Keratinocyte (primary cell): ENCODE data around the gene GABRB1. TPM values are rescaled to one million over a fixed set of nuclear protein-coding genes. Genes with fewer than 3 reads are reported as not detected.

Source experiments
- DNase-seq: peaks from one replicate; pipeline ENCODE4 v3.0.0-alpha.2; 2011; ENCODE audit warnings: low read depth, missing footprints, low spot score
- FAIRE-seq: peaks from 2 replicates; lab custom pipeline; 2011; peaks lifted over from hg19 to GRCh38; lab: Jason Lieb, UNC
- H2AFZ ChIP-seq: 2 replicates; pipeline ENCODE4 v1.6.0; 2012; ENCODE audit warnings: low read length, control low read depth, inconsistent platforms; ENCODE audit not compliant: control insufficient read depth
- H3K27ac ChIP-seq: 2 replicates; pipeline ENCODE4 v1.5.1; 2011; ENCODE audit warnings: low read length; ENCODE audit not compliant: control insufficient read depth, insufficient read depth
- H3K27me3 ChIP-seq: 3 replicates; pipeline ENCODE4 v1.6.0; 2011; ENCODE audit warnings: low read length; ENCODE audit not compliant: control insufficient read depth, insufficient read depth; ENCODE audit errors: extremely low read depth
- H3K36me3 ChIP-seq, 2 experiments: 2 replicates in 1 of 2; 3 replicates in 1 of 2; pipeline ENCODE4 v1.5.1; 2011; ENCODE audit warnings: low read length in 2 of 2, mild to moderate bottlenecking in 1 of 2; ENCODE audit not compliant: control insufficient read depth in 2 of 2, insufficient read depth in 2 of 2; ENCODE audit errors: extremely low read depth in 1 of 2
- H3K4me1 ChIP-seq: 3 replicates; pipeline ENCODE4 v1.5.1; 2011; ENCODE audit warnings: low read length; ENCODE audit not compliant: control insufficient read depth, insufficient read depth; ENCODE audit errors: extremely low read depth
- H3K4me2 ChIP-seq: 3 replicates; pipeline ENCODE4 v1.6.0; 2011; ENCODE audit warnings: low read depth, low read length; ENCODE audit not compliant: control insufficient read depth, insufficient read depth; ENCODE audit errors: extremely low read depth
- H3K4me3 ChIP-seq, 3 experiments: fragments of 200-600 bp in 1 of 3; sonication (generic) in 1 of 3; 2 replicates in 2 of 3; 3 replicates in 1 of 3; pipeline ENCODE4 v1.5.1; 2011 to 2016; ENCODE audit warnings: low read length in 3 of 3, mild to moderate bottlenecking in 3 of 3, control low read depth in 2 of 3, inconsistent platforms in 1 of 3, low read depth in 1 of 3, mixed read lengths in 1 of 3, mixed run types in 1 of 3, moderate library complexity in 1 of 3; ENCODE audit not compliant: control insufficient read depth in 2 of 3, insufficient read depth in 2 of 3; ENCODE audit errors: extremely low read depth in 1 of 3
- H3K79me2 ChIP-seq: 2 replicates; pipeline ENCODE4 v1.6.0; 2012; ENCODE audit warnings: low read length; ENCODE audit not compliant: control insufficient read depth, insufficient read depth
- H3K9ac ChIP-seq: 3 replicates; pipeline ENCODE4 v1.6.0; 2011; ENCODE audit warnings: low read length; ENCODE audit not compliant: control insufficient read depth, insufficient read depth; ENCODE audit errors: extremely low read depth
- H3K9me1 ChIP-seq: 3 replicates; pipeline ENCODE4 v1.6.0; 2011; ENCODE audit warnings: low read length; ENCODE audit not compliant: control insufficient read depth, insufficient read depth; ENCODE audit errors: extremely low read depth
- H3K9me3 ChIP-seq: 2 replicates; pipeline ENCODE4 v1.5.1; 2012; ENCODE audit warnings: low read depth, low read length; ENCODE audit not compliant: control insufficient read depth
- H4K20me1 ChIP-seq: 3 replicates; pipeline ENCODE4 v1.6.0; 2011; ENCODE audit warnings: low read length; ENCODE audit not compliant: control insufficient read depth, insufficient read depth; ENCODE audit errors: extremely low read depth
- CTCF ChIP-seq, 3 experiments: IDR thresholded peaks in 1 of 3; conservative IDR thresholded peaks in 1 of 3; optimal IDR thresholded peaks in 1 of 3; 2 replicates in 2 of 3; 3 replicates in 1 of 3; pipeline versions ENCODE3 to v1.5.1; 2011; ENCODE audit warnings: low read length in 3 of 3, mild to moderate bottlenecking in 3 of 3, moderate library complexity in 2 of 3, control low read depth in 1 of 3, inconsistent platforms in 1 of 3; ENCODE audit not compliant: insufficient read depth in 2 of 3; ENCODE audit errors: extremely low read depth in 1 of 3
- EZH2 ChIP-seq: IDR thresholded peaks from one replicate; pipeline ENCODE4 v1.6.1; 2012; ENCODE audit warnings: inconsistent platforms, mild to moderate bottlenecking, low read length, moderate library complexity
- dilution Hi-C: fragments of 300-500 bp; cut with MboI; formaldehyde crosslinking; loops from one replicate; pipeline ENCODE4 v1.7.0; 2020; ENCODE audit warnings: low sequenced_read_pairs; ENCODE audit not compliant: extremely low pct_ligation_motif_present
- polyA plus RNA-seq, 5 experiments: library from polyadenylated mRNA; depleted of rRNA in 3 of 5; stranded (reverse) in 3 of 5; stranded (forward) in 1 of 5; unstranded in 1 of 5; fragments of >200 nt; gene quantifications; 1 replicate in 1 of 5; 2 replicates in 3 of 5; 3 replicates in 1 of 5; pipeline versions ENCODE4 v1.2.1 to v1.2.3, GENCODE V29; 2011 to 2012; ENCODE audit warnings: missing spikeins in 2 of 5, low read depth in 1 of 5, low replicate concordance in 1 of 5

GABRB1 gene
- polyA plus RNA-seq, 1 donor (not counting 4 experiments of a cell fraction or from before 2014, with no cell fraction given): not detected

GRCh38 chr4:47312170-47312569 lies 280.8 kb downstream of the GABRB1 start:
- H3K27me3 ChIP-seq: no peaks in the 10 kb centered on the region
- no peak overlapping the region for H2AFZ ChIP-seq
- no peak overlapping the region for H3K27ac ChIP-seq
- no peaks in the 10 kb centered on the region for H3K36me3 ChIP-seq
- H3K9ac ChIP-seq: no peak overlapping the region
- dilution Hi-C loops: no loop called here
- H3K9me1 ChIP-seq: no peaks in the 10 kb centered on the region
- TF ChIP-seq EZH2 (no peak), CTCF (optimal IDR thresholded peaks at IDR 0.05 in 1 of 3, IDR thresholded peaks at IDR 0.05 in 1 of 3, conservative IDR thresholded peaks at IDR 0.05 in 1 of 3; ENCODE audit: extremely low read depth in 1 of 3, insufficient read depth in 2 of 3, low read length in 3 of 3) (no peak)
- H3K79me2 ChIP-seq: no peaks in the 10 kb centered on the region
- H3K4me3 ChIP-seq: no peak overlapping the region
- H3K4me2 ChIP-seq: no peak overlapping the region
- no peaks in the 10 kb centered on the region for H3K4me1 ChIP-seq
- H4K20me1 ChIP-seq: no peaks in the 10 kb centered on the region
- no peaks in the 10 kb centered on the region for H3K9me3 ChIP-seq
- FAIRE-seq (no peak), DNase-seq (no peak)

- no peaks in the 10 kb centered on the region for H3K4me1 ChIP-seq
- H3K27ac ChIP-seq: no peak overlapping the region
- H3K79me2 ChIP-seq: no peaks in the 10 kb centered on the region
- H2AFZ ChIP-seq: no peak overlapping the region
- H3K27me3 ChIP-seq: no peaks in the 10 kb centered on the region
- no peak overlapping the region for H3K9ac ChIP-seq
- no peak overlapping the region for H3K4me3 ChIP-seq
- H3K9me3 ChIP-seq: no peaks in the 10 kb centered on the region
- dilution Hi-C loops: no loop called here
- no peak overlapping the region for H3K4me2 ChIP-seq
- H3K36me3 ChIP-seq: no peaks in the 10 kb centered on the region
- no peaks in the 10 kb centered on the region for H3K9me1 ChIP-seq
- TF ChIP-seq CTCF (optimal IDR thresholded peaks at IDR 0.05 in 1 of 3, IDR thresholded peaks at IDR 0.05 in 1 of 3, conservative IDR thresholded peaks at IDR 0.05 in 1 of 3; ENCODE audit: extremely low read depth in 1 of 3, insufficient read depth in 2 of 3, low read length in 3 of 3): no peak
- TF ChIP-seq EZH2: no peak
- FAIRE-seq (no peak), DNase-seq (no peak)
- no peaks in the 10 kb centered on the region for H4K20me1 ChIP-seq
These were observed 282.0 kb downstream of the GABRB1 start for GRCh38 chr4:47313384-47313783.
